ENCODE results near the gene DGCR8.

DGCR8 gene

DNA sequence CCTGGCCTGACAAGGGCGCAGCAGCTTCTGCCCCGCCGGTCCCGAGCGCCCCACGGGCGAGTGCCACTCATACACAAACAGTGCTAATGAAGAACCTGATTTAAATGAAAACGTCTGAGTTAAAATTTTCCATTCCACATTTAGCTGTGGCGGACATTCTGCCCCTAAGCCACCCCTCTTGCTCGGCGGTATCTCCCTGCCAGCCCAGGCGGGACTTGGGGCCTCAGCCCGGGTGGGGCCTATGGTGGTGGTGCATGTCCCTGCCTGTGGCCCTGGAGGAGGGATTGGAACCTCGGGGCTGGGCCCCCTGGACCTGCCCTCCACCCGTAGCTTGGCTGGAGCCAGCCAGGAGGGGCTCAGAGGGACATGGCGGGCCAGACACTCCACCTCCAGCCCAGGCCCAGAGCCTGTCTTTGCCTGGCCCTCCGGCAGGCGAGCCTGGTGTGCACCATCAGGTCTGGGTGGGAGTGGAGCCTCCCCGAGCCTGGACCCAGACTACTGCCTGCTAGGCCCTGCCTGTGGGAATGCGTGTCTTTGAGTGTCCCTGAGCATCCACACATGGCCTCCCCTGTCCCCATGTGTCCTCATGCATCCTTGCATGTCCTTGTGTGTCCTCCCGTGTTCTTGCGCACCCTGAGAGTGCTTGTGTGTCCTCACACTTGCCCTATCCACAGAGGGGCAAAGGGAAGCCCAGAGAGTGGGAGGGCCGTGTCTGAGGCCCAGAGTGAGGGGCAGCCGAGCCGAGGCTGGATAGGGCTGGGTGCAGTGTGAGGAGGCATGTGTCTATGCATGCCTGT is 56.0 kb downstream of the DGCR8 start:
- in situ Hi-C loops (cut with MboI; ENCODE audit: low sequenced_read_pairs) = no loop called here

DNA sequence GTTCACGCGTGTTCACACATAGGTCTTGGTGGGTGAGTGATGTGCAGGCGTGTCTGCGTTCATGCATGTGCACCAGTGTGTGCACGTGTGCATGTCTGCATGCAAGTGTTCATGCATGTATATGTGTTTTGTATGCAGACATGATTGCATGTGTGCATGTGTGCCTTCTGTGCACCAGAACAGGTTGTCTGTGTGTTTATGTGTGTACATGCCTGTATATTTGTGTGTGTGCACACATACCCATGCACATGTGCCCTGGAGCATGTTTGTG is 56.5 kb downstream of the DGCR8 start:
- in situ Hi-C loops (cut with MboI; ENCODE audit: low sequenced_read_pairs) = no loop called here

DNA sequence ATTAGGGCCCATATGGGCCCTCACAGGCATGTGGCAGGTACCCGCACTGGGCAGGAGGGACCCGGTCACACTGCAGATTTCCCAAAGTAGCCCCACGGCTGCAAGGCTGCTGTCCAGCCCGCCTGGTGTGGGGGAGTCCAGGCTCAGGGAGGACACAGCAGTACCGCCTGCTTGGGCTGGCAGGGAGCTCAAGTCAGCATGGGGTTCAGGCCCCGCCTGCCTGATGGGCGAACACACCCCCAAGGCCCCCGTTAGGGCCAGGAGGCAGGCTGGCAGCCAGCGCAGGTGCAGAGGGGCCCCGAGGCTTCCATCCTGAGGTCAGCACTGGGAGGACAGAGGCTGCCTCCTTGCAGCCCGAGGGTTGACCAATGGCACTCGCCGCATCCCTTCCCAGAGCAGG is 57.1 kb downstream of the DGCR8 start:
- in situ Hi-C loops (cut with MboI; ENCODE audit: low sequenced_read_pairs) = no loop called here

DNA sequence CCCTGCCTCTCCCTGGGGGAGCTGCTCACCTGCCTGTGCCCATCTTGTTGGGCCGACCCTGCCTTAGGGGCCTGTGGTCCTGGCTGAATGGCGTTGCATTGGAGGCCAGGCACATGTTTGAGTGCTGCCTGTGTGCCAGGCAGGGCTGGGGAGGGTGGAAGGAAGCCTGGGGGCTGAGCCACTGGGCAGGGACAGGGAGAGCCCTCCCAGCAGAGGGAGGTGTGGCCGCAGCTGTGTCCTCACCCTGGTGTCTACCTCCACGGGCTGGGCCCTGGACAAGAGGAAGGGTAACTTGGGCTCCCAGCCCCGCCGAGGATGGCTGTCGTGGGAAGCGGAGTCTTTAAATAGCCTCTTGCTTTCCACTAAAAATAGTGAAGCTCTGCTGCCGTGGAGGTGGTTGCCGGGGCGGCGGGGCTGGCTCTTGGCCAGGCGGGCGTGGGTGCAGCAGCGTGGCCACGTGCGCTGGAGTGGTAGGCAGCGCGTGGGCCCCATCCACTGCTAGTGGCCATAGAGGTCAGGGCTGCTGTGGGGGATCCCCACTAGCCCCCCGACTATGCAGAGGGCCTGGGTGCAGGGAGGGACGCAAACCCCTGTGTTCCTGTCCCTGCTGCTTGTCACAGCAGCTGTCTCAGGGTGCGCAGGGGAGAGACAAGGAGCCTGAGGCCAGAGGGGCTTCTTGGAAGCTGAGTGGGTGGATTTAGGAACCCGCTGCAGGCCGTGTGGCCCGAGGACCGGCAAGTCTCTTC is 57.8 kb downstream of the DGCR8 start:
- in situ Hi-C loops (cut with MboI; ENCODE audit: low sequenced_read_pairs) = no loop called here

DNA sequence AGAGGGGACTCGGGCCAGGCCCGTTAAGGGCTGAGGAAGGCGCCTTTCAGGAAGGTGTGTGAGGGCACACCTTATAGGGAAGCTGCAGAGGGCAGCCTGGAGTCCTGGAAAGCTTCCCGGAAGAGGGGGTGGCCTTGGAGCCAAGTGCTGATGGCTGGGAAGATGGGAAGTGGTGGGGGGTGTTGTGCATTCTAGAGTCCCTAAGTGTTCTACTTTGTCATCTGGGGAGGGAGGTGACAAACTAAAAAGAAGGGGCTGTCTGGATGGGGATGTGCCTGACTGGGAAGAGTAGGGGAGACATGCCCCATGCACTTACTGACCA is 58.3 kb downstream of the DGCR8 start:
- in situ Hi-C loops (cut with MboI; ENCODE audit: low sequenced_read_pairs) = no loop called here

DNA sequence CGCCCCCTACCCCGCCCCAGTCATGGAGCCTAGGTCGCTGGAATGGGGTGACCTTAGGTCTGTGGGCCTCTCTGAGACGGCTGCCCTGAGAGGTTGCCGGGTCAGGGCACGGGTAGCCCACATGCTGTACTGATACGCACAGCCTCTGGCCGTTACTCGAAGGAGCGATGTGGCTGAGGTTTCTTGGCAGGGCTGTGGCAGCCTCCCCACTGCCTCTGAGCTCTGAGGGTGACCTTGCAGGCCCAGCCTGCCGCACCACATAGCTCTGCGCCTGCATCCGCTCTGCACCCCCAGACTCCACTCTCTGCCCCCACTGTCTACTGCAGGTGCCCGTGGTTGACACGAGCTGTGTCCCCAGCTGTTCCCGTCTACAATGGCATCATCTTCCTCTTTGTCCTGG is 58.8 kb downstream of the DGCR8 start:
- in situ Hi-C loops (cut with MboI; ENCODE audit: low sequenced_read_pairs) = no loop called here

DNA sequence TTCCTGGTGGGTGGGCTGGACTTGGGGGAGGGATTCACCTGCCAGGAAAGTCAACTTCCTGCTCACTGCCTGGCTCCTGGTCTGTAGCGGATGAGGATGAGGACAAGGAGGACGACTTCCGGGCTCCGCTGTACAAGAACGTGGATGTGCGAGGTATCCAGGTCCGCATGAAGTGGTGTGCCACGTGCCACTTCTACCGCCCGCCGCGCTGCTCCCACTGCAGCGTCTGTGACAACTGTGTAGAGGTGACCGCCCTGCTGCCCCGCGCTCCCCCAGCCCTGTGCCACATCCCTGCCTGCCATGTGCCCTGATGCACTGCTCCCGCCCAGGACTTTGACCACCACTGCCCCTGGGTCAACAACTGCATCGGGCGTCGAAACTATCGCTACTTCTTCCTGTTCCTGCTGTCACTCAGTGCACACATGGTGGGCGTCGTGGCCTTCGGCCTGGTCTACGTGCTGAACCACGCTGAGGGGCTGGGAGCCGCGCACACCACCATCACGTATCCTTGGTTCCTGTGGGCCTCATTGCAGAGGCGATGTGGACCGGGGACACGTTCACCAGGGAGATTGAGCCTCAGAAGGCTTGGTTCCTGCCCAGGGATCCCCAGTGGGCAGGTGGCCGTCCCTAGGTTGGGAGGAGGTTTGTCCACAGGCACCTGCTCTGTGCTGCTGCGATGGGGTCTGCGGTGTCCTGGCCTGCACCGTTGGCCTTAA is 59.5 kb downstream of the DGCR8 start:
- in situ Hi-C loops (cut with MboI; ENCODE audit: low sequenced_read_pairs) = no loop called here

DNA sequence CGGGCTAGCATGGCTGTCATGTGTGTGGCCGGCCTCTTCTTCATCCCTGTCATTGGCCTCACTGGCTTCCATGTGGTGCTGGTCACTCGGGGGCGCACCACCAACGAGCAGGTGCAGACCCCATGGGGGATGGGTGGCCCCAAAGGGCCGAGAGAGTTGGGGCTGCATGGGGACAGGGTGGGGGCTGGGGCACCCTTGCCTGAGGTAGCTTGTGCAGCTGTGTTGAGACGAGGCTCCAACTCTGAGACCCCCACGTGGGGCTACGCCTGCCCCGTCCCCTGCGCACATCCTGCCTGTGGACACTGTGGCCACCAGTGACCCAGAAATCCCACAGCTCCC is 60.0 kb downstream of the DGCR8 start:
- in situ Hi-C loops (cut with MboI; ENCODE audit: low sequenced_read_pairs) = no loop called here

DNA sequence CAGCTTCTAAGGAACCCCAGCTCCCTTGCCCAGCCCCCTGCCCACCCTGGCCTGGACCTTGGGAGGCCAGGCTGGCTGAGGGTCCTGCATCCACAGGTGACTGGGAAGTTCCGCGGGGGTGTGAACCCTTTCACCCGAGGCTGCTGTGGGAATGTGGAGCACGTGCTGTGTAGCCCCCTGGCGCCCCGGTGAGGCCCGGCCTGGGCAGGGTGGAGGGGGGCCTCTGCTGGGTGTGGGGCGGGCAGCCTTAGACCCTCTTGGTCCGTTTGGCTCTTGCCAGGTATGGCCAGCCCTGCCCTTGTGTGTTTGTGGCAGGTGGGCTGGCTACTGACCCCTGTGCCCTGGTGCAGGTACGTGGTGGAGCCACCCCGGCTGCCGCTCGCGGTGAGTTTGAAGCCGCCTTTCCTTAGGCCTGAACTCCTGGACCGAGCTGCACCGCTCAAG is 60.5 kb downstream of the DGCR8 start:
- in situ Hi-C loops (cut with MboI; ENCODE audit: low sequenced_read_pairs) = no loop called here

DNA sequence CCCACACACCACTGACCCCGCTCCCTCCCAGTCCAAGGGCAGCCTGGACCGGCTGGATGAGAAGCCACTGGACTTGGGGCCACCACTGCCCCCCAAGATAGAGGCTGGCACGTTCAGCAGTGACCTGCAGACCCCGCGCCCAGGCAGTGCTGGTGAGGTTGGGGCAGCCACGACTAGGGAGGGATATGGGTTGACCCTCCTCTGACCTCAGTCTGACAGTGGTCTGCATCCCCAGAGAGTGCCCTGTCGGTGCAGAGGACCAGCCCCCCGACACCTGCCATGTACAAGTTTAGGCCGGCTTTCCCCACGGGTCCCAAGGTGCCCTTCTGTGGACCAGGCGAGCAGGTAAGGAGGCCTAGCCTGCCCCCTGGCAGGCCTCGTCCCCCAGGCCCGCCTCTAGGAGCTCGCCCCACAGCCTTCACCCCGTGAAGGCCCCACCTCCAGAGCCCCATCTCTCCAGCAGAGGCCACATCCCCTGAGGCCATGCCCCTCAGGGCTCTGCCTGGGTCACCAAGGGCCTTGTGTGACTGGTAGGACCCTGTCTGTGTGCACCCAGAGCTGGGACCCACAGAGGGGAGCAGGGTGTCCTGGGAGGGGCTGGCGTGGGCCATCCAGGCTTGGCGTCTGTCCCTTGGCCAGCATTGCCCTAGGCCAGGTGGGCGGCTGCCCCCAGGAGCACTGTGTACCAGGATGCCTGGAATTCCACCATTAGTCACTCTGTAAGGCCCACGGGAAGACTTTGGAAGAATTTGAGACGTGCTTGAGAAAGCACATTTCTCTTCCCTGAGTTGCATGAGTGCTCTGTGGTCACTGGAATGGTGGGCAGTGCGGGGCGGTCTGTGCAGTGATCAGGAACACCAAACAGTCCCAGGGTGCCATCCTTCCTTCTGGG is 61.4 kb downstream of the DGCR8 start:
- in situ Hi-C loops (cut with MboI; ENCODE audit: low sequenced_read_pairs) = no loop called here

DNA sequence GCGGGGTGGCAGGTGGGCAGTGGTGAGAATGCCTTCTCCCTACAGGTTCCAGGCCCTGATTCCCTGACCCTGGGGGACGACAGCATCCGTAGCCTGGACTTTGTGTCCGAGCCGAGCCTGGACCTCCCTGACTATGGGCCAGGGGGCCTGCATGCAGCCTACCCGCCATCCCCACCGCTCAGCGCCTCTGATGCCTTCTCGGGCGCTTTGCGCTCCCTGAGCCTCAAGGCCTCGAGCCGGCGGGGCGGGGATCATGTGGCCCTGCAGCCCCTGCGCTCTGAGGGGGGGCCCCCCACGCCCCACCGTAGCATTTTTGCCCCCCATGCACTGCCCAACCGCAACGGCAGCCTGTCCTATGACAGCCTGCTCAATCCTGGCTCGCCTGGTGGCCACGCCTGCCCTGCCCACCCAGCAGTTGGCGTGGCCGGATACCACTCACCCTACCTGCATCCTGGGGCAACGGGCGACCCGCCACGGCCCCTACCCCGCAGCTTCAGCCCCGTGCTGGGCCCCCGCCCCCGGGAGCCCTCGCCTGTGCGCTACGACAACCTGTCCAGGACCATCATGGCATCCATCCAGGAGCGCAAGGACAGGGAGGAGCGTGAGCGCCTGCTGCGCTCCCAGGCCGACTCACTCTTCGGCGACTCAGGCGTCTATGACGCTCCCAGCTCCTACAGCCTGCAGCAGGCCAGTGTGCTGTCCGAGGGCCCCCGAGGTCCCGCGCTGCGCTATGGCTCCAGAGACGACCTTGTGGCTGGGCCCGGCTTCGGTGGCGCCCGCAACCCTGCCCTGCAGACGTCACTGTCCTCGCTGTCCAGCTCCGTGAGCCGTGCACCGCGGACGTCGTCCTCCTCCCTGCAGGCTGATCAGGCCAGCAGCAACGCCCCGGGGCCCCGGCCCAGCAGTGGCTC is 62.9 kb downstream of the DGCR8 start:
- in situ Hi-C loops (cut with MboI; ENCODE audit: low sequenced_read_pairs) = no loop called here

DNA sequence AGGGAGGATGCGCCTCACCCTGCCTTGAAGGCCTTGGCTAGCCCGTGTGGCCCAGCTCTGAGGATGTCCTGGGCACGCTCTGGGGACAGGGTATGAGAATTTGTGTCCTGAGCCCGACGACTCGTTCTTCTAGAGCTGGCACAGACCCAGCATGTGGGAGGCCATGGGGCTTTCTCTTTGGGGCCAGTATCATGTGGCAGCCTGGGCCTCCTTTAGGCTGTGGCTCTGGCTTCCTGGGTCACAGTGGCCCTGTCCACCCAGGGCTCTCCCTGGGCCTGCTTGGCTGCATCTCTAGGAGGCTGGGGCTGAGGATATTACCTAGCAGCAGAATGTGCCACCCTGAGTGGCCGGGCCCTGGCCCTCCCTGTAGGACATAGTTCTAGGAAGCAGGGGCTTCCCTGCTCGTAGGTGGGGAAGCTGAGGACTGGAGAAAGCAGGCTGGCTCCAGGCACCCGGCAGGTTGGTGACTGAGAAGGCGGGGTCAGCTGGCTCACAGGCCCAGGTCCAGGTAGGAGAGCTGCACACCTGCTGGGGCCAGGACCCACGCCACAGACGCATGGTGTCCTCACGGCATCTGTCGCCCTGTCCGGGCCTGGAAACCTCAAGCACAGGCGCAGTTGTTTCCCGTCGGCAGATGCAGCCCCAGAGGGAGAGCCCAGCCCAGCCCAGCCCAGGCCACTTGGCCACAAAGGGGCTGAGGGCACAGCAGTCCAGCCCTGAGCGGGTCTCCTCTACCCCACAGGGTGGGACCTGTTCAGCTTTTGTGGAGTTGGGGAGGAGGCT is 64.0 kb downstream of the DGCR8 start:
- in situ Hi-C loops (cut with MboI; ENCODE audit: low sequenced_read_pairs) = no loop called here

DNA sequence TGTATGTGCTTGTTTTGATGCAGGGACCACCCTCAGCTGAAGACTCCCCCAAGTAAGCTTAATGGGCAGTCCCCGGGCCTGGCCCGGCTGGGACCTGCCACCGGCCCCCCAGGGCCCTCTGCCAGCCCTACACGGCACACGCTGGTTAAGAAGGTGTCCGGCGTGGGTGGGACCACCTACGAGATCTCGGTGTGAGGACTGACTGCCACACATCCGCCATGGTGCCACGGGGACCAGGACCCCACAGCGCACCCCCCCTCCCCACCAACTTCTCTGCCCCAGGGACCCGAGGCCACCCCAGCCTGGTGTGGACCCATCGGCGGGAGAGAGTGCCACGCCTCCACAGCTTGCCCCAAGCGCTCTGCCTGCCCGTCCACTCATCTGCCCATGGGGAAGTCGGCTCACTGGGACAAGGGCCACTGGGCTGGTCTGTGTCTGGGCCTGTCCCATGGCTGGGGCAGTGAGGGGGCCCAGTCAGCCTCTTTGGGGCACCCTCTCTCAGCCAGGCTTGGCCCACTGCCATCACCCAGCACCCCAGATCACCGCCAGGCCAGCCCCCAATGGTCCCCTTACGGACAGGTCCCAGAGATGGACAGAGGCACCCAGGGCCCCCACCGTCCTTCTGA is 65.3 kb downstream of the DGCR8 start:
- in situ Hi-C loops (cut with MboI; ENCODE audit: low sequenced_read_pairs) = no loop called here

DNA sequence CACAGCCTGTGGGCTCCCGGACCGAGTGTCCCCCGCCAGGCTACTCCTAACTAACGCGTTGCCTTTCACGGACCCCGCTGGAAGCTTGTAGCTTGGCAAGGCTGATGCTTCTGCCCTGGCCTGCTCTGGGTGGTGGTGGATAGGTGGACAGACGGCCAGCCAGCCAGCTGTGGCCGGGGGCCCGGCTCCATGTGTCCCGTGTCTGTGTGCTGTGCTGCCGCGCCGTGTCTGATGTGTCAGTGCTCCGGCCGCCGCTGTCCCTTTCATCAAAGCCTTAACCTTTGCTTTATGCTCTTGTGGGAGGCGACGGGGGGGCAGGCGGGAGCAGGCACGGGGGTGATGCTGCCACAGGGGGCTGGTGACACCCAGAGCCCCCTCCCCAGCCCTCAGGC is 65.8 kb downstream of the DGCR8 start:
- in situ Hi-C loops (cut with MboI; ENCODE audit: low sequenced_read_pairs) = no loop called here

DNA sequence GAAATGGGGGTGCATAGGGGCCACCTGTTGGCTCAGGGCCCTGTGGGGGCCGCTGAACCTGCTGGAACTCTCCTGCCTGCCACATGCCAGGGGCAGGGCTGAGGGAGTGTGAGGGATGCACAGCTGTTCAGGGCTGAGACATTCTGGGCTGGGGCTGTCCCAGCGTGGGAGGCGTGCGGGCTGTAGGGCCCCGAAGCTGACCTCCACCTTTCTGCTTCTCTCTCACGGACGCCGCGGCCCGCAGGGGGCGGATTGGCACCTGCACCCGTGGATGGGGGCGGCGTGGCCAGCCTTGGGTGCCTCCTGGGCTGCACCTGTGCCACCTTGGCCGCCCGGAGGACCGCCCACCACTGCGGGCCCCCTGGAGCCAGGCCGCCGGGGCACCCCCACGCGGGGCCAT is 66.7 kb downstream of the DGCR8 start:
- in situ Hi-C loops (cut with MboI; ENCODE audit: low sequenced_read_pairs) = no loop called here

DNA sequence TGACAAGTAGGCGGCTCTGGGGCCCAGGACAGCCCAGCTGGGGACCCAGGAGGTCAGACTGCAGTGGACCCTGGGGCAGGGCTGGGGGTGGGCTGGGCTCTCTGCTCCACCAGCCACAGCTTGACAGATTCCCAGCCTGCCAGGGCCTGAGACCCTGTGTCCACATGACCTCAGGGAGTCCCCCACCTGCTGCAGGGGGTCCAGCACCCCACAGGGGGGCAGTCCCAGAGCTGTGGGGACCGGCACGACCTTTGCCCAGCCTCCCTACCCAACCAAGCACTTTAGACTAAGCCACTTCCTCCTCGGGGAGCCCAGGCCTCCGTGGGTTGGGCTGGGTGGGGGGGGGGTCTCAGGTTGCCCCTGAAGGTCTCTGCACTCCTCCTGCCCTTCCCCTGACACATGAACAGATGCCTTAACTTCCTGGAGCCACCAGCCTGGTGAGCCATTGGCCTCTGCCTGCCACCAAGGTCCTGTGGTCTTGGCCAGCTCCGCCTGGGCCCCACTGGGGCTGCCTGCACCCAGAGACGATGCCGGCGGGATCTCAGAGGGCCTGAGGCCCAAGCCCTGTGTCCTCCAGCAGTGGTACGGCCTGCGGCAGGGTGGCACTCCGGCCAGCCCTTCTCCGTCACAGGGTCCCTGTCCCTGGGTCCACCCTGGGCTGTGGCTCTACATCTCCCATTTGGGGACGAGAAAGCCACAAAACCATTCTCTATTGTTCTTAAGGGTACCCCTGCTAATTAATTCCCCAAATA is 67.4 kb downstream of the DGCR8 start:
- in situ Hi-C loops (cut with MboI; ENCODE audit: low sequenced_read_pairs) = no loop called here

DNA sequence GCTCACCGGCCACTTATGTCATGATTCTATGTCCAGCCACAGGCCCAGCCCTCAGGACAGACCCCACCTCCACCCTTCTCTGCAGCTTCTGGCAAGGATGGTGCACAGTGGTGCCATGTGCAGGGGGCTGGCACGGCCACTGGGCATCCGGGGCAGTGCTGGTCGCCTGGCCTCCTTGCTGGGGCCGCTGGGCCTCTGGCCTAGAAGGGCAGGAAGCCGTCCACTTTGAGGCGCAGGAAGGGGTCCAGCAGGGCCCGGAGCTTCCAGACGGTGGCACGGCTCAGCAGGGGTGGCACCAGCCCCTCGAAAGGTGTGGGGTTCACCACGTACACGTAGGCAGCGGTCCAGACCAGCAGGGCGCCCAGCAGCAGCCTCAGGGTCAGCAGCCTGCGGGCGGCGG is 68.4 kb downstream of the DGCR8 start:
- in situ Hi-C loops (cut with MboI; ENCODE audit: low sequenced_read_pairs) = no loop called here

All from hTERT RPE-1 (cell line).